Activated CD8-positive, alpha-beta T cell treated with anti-CD3 and anti-CD28 coated beads, Interleukin-2, amount 10 ng/mL, durations not matched to agents 7 days and 5 days (primary cell): ENCODE measurements around the gene PTN. TPM values are rescaled to one million over a fixed set of nuclear protein-coding genes. Genes with fewer than 3 reads are reported as not detected.

Source experiments
- ATAC-seq: fragments of 150-1000 bp; cut with Tn5 transposase; one replicate; pipeline ENCODE4 v1.10.0; 2021; ENCODE audit warnings: moderate library complexity
- CTCF ChIA-PET: fragments of 350-600 bp; sonication (Branson Sonifier 250); formaldehyde crosslinking; loops from one replicate; lab custom pipeline; 2021; ENCODE audit warnings: antibody characterized with exemption; lab: Charles Lee
- POLR2A ChIA-PET: fragments of 350-600 bp; sonication (Branson Sonifier 250); formaldehyde crosslinking; loops from one replicate; lab custom pipeline; 2021; ENCODE audit warnings: antibody characterized with exemption; lab: Charles Lee
- DNase-seq: peaks from one replicate; pipeline ENCODE4 v3.0.0-alpha.2; 2020
- H3K27ac Mint-ChIP-seq: one replicate; pipeline ENCODE4 v1.8.0; 2021; ENCODE audit warnings: mild to moderate bottlenecking, mixed read lengths
- H3K27me3 Mint-ChIP-seq: one replicate; pipeline ENCODE4 v1.8.0; 2021; ENCODE audit warnings: low read depth, mixed read lengths
- H3K36me3 Mint-ChIP-seq: one replicate; pipeline ENCODE4 v1.8.0; 2021; ENCODE audit warnings: low read depth, mixed read lengths
- H3K4me1 Mint-ChIP-seq: one replicate; pipeline ENCODE4 v1.8.0; 2021; ENCODE audit warnings: low read depth, mixed read lengths
- H3K4me3 Mint-ChIP-seq: one replicate; pipeline ENCODE4 v1.8.0; 2021; ENCODE audit warnings: mild to moderate bottlenecking, mixed read lengths
- H3K9me3 Mint-ChIP-seq: one replicate; pipeline ENCODE4 v1.8.0; 2022; ENCODE audit warnings: mixed read lengths; ENCODE audit not compliant: insufficient read depth
- total RNA-seq, 2 experiments: library from RNA; stranded (reverse); gene quantifications; one replicate each; pipeline ENCODE4 v1.2.3, GENCODE V29; 2021

Gene PTN
- total RNA-seq, 2 experiments from 2014 or later, result not detected

DNA sequence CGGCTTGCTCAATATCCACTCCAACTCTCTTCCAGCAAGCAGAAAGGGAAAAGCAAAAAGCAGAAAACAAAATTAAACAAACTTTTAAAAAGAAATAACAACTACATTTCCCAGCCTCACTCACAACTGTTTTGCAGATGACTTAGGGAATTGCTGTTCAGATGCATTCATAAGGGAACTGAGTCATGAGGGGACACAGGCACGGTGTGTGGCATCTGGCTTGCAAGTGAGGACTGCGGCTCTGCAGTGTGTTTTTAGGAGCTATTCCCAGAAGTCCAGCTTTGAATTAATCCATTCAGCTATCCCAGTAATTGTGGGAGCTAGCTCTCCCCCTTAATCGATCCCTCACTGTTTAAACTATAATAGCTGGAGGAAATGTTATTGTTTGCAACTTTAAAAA is 30.3 kb downstream of the PTN start:
- CTCF ChIA-PET, result no interaction called here
- POLR2A ChIA-PET, result no interaction called here
- H3K4me1 Mint-ChIP-seq, result no peaks in the 10 kb centered on the region
- no peaks in the 10 kb centered on the region for H3K27me3 Mint-ChIP-seq
- no peak overlapping the region for H3K27ac Mint-ChIP-seq
- no peaks in the 10 kb centered on the region for H3K9me3 Mint-ChIP-seq
- H3K4me3 Mint-ChIP-seq, result no peak overlapping the region
- H3K36me3 Mint-ChIP-seq, result no peaks in the 10 kb centered on the region
- ATAC-seq (no peak), DNase-seq (no peak)

GRCh38 chr7:137306748-137307147 is 36.8 kb downstream of the PTN start:
- no peaks in the 10 kb centered on the region for H3K4me1 Mint-ChIP-seq
- POLR2A ChIA-PET, result no interaction called here
- no peaks in the 10 kb centered on the region for H3K9me3 Mint-ChIP-seq
- DNase-seq, result no peak
- no peaks in the 10 kb centered on the region for H3K36me3 Mint-ChIP-seq
- no peak for ATAC-seq
- no peak overlapping the region for H3K27ac Mint-ChIP-seq
- no peak overlapping the region for H3K4me3 Mint-ChIP-seq
- CTCF ChIA-PET, result no interaction called here
- H3K27me3 Mint-ChIP-seq, result no peaks in the 10 kb centered on the region

- POLR2A ChIA-PET, result no interaction called here
- DNase-seq (no peak), ATAC-seq (no peak)
- no peaks in the 10 kb centered on the region for H3K4me1 Mint-ChIP-seq
- no peak overlapping the region for H3K4me3 Mint-ChIP-seq
- CTCF ChIA-PET, result no interaction called here
- H3K9me3 Mint-ChIP-seq, result no peaks in the 10 kb centered on the region
- H3K27me3 Mint-ChIP-seq, result no peaks in the 10 kb centered on the region
- no peak overlapping the region for H3K27ac Mint-ChIP-seq
- H3K36me3 Mint-ChIP-seq, result no peaks in the 10 kb centered on the region
Observed at GRCh38 chr7:137305901-137306621, 37.5 kb downstream of the PTN start.

- Mint-ChIP-seq H3K9me3 (no peaks in the 10 kb centered on the region), H3K27me3 (no peaks in the 10 kb centered on the region), H3K27ac (no peak overlapping the region), H3K36me3 (no peaks in the 10 kb centered on the region), H3K4me3 (no peak overlapping the region), H3K4me1 (no peaks in the 10 kb centered on the region)
- ChIA-PET POLR2A (no interaction called here), CTCF (no interaction called here)
- ATAC-seq (no peak), DNase-seq (no peak)
Observed at GRCh38 chr7:137304624-137305235, 38.8 kb downstream of the PTN start.

GRCh38 chr7:137304165-137304564 is 39.4 kb downstream of the PTN start:
- Mint-ChIP-seq H3K27ac (no peak overlapping the region), H3K27me3 (no peaks in the 10 kb centered on the region), H3K36me3 (no peaks in the 10 kb centered on the region), H3K4me3 (no peak overlapping the region), H3K4me1 (no peaks in the 10 kb centered on the region), H3K9me3 (no peaks in the 10 kb centered on the region)
- ATAC-seq, result no peak
- no peak for DNase-seq
- POLR2A ChIA-PET, result no interaction called here
- CTCF ChIA-PET, result no interaction called here

DNA sequence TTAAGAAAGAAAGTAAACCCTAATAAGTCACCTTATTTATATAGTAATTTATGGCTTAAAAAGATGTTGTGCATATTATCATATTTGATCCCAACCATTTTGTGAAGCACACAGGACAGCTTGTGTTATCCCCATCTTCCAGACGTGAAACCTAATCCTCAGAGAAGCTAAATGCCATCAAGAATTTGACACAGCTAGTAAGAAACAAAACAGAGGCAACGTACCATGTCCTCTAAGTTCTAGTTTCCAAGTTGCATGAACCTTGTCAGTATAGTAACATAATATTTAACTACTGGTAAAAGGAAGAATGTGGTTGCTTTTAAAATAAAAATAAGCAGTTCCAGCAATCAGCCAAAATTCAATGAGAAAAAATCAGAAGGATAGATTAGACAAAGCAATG is 41.5 kb downstream of the PTN start:
- Mint-ChIP-seq H3K27ac (no peak overlapping the region), H3K4me3 (no peak overlapping the region), H3K4me1 (no peaks in the 10 kb centered on the region), H3K36me3 (no peaks in the 10 kb centered on the region), H3K27me3 (no peaks in the 10 kb centered on the region), H3K9me3 (no peaks in the 10 kb centered on the region)
- no peak for ATAC-seq
- CTCF ChIA-PET, result no interaction called here
- DNase-seq, result no peak
- POLR2A ChIA-PET, result no interaction called here

- H3K4me1 Mint-ChIP-seq, result no peaks in the 10 kb centered on the region
- H3K27ac Mint-ChIP-seq, result no peak overlapping the region
- H3K4me3 Mint-ChIP-seq, result no peak overlapping the region
- ChIA-PET POLR2A (interaction anchor here (0.7 kb wide), 1 partner anchor 1303 kb away, joined by 3 read pairs; no protein-coding TSS in a partner anchor), CTCF (no interaction called here)
- no peak for ATAC-seq
- no peaks in the 10 kb centered on the region for H3K9me3 Mint-ChIP-seq
- no peaks in the 10 kb centered on the region for H3K36me3 Mint-ChIP-seq
- DNase-seq, result no peak
- H3K27me3 Mint-ChIP-seq, result no peaks in the 10 kb centered on the region
Observed at GRCh38 chr7:137298464-137298794, 45.1 kb downstream of the PTN start.

DNA sequence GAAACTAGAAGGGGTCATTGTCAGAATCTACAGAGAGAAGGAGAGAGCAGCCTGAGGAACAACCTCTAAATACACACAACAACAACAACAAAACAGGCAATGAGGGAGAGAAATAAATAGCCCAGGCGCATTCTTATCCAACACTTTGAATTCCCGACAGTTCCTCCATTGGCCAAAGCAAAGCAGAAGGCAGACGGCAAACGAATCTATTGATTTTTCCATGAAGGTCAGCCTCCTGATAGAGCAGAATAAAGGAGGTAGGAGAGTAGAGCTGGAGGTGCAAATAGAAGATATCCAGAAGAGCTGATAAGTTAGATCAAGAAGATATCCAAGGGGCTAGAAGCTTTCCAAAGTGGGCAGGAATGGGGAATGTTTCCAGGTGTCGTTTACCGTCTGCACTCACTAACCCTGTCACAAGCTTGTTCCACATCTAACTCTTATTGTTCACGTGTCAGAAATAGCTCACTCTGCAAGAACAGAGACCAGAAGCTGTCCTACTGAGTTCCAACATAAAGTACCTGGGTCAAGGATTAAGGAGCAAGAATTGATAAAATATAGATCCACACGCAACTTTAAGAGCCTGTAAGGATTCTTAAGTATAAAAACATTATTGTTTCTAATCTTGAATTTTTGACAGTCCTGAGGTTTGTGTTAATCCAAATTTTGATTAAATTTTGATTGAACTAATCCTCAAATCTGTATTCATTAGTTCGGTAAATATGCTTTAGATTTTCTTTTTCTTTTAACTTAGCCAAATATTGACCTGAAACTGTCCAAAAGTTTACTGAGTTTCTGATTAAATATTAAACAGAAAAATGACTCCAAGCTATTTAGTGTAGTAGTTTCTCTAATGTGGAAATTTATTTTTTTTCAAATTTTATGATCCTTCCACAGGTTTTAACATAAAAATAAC is 45.7 kb downstream of the PTN start:
- DNase-seq, result no peak
- H3K4me1 Mint-ChIP-seq, result no peaks in the 10 kb centered on the region
- POLR2A ChIA-PET, result interaction anchor here (0.7 kb wide), 1 partner anchor 1304 kb away, joined by 3 read pairs; no protein-coding TSS in a partner anchor
- H3K27me3 Mint-ChIP-seq, result no peaks in the 10 kb centered on the region
- CTCF ChIA-PET, result no interaction called here
- H3K27ac Mint-ChIP-seq, result no peak overlapping the region
- H3K4me3 Mint-ChIP-seq, result no peak overlapping the region
- no peaks in the 10 kb centered on the region for H3K36me3 Mint-ChIP-seq
- ATAC-seq, result no peak
- no peaks in the 10 kb centered on the region for H3K9me3 Mint-ChIP-seq

DNA sequence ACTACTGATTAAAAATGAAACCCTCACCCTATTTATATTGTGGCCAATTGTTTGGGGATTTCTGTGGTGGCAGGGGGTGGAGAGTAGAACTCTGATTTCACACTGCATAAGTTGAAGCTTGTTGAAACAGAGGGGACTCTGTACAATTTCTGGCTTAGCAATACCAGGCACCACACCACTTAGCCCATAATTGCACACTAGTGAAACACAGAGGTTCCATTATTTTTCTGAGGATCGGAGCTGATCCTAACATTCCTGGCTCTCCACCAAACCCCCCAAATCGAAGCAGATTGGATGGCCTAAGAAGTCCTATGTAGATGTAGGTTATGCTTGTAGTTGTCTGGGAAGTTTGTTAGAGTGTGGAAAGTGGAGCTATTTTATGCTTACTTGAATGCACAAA is 47.0 kb downstream of the PTN start:
- no peak for DNase-seq
- Mint-ChIP-seq H3K36me3 (no peaks in the 10 kb centered on the region), H3K4me1 (no peaks in the 10 kb centered on the region), H3K27ac (no peak overlapping the region), H3K4me3 (no peak overlapping the region), H3K9me3 (no peaks in the 10 kb centered on the region), H3K27me3 (no peaks in the 10 kb centered on the region)
- POLR2A ChIA-PET, result interaction anchor here (0.6 kb wide), 1 partner anchor 1051 kb away, joined by 3 read pairs; no protein-coding TSS in a partner anchor
- no peak for ATAC-seq
- CTCF ChIA-PET, result no interaction called here

- POLR2A ChIA-PET, result no interaction called here
- ATAC-seq, result no peak
- DNase-seq, result no peak
- Mint-ChIP-seq H3K36me3 (no peaks in the 10 kb centered on the region), H3K27ac (no peak overlapping the region), H3K4me1 (no peaks in the 10 kb centered on the region), H3K27me3 (no peaks in the 10 kb centered on the region), H3K4me3 (no peak overlapping the region), H3K9me3 (no peaks in the 10 kb centered on the region)
- CTCF ChIA-PET, result no interaction called here
Observed at GRCh38 chr7:137295739-137296324, 47.7 kb downstream of the PTN start.

- DNase-seq (no peak), ATAC-seq (no peak)
- ChIA-PET CTCF (no interaction called here), POLR2A (no interaction called here)
- Mint-ChIP-seq H3K27me3 (no peaks in the 10 kb centered on the region), H3K27ac (no peak overlapping the region), H3K4me3 (no peak overlapping the region), H3K4me1 (no peaks in the 10 kb centered on the region), H3K36me3 (no peaks in the 10 kb centered on the region), H3K9me3 (no peaks in the 10 kb centered on the region)
Observed at GRCh38 chr7:137289101-137289500, 54.4 kb downstream of the PTN start.
